ENCODE data around the gene POLR1A.
A peak's percentile ranks its signal among the peaks of the same experiment; 100 is the strongest.

The POLR1A gene

DNA sequence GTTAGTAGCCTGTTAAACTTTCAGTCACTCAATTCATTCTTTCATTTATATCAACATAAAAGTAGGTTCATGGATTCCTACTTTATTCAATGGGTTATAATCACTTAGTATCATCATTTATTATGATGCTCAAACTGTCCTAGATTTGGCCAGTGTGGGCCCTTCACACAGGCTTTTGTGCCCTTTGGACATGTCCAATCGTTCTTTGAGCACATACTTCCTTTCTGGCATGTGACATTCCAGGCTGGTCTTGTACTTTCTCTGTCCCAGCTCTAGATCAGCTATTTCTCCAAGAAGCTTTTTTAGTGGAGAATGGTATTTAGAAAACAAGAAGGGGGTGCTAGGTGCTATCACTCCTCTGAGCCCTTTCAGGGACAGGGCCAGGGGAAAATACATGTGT is 11.5 kb downstream of the POLR1A start:
- DNase-seq: no peak

DNA sequence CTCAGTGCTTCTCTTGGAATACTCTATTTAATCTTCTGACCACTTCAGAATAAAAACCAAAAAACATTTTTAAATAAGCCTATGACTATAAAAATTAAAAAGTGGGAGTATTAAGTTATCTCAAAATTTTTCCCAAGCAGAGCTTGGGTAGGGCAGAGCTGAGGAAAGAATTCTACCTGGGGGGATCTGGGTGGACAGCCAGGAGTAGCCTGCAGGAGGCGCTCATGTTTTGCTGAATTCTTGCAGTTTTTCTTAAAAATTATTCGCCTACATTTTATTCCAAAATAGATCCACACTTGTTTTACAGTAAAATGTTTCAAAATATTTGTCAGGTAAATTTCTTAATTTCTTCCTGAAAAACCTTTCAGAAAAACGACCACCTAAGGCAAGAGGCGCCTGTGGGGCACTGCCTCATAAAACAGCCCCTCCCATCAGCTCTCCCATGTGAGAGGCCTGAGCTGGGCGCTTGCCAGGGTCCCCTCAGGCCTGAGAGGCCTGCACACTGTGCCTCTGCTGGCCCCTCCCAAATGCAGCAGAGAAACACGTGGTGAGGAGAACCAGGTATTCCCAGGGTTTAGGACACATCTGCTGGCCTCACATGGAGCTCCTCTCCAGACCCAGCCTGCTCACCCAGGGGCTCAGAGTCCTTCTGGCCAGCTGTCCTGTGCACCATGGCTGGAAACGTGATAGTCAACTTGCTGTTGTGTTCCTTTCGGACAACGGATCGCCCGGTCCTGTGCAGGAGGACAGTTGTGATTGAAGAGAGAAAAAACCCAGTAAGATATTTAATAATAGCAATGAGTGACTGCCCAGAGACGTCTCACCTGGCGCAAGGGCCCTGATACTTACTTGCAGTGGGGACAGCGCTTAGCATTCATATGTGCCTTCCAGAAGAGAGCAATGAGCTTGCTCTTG is 17.5 kb downstream of the POLR1A start:
- no peak for DNase-seq

DNA sequence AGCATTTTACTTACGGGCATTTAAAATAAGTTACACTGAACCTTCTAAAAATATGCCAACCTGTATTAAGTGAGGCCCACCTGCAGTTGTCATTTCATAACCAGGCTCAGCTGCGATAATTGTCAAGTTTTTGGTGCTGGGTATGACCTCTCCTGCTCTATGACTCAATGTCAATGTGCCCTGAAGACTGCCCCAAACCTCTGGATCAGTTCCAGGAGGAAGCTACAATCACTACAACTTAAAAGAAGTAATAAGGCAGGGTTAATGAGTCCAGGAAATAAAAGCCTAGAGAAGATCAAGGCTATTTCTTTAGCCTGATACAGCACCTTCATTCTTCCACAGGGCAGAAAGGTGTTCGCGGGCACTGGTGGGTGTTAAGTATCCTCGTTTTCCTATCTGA is 22.9 kb downstream of the POLR1A start:
- DNase-seq: no peak

- no peak for DNase-seq
These were observed 24.0 kb downstream of the POLR1A start for GRCh38 chr2:86081724-86082123.

GRCh38 chr2:86079981-86080911 is 25.4 kb downstream of the POLR1A start:
- DNase-seq: peak; percentile 74 to 84

GRCh38 chr2:86078774-86079545 is 26.7 kb downstream of the POLR1A start:
- peak; percentile 44 to 46 for DNase-seq

- DNase-seq: no peak
These were observed 29.8 kb downstream of the POLR1A start for GRCh38 chr2:86075886-86076285.

GRCh38 chr2:86074811-86075210 is 30.9 kb downstream of the POLR1A start:
- no peak for DNase-seq

- no peak for DNase-seq
These were observed 31.4 kb downstream of the POLR1A start for GRCh38 chr2:86074256-86074655.

DNA sequence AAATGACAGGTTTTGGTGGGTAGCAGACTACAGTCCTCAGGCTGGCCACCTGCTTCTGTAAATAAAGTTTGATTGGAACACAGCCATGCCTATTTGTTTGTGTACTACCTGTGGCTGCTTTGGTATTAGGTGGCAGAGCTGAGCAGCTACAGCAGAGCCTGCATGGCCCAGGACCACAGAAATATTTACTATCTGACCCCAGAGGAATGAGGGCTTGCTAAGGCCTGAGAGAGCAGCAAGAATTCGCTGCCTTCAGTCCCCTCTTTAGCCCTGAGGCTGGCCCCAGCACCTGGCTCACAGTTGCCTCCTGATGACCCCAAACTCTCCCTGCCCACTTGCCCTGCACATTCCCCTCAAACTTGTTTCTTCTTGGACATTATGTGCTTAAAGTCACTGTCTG is 32.5 kb downstream of the POLR1A start:
- DNase-seq: no peak

DNA sequence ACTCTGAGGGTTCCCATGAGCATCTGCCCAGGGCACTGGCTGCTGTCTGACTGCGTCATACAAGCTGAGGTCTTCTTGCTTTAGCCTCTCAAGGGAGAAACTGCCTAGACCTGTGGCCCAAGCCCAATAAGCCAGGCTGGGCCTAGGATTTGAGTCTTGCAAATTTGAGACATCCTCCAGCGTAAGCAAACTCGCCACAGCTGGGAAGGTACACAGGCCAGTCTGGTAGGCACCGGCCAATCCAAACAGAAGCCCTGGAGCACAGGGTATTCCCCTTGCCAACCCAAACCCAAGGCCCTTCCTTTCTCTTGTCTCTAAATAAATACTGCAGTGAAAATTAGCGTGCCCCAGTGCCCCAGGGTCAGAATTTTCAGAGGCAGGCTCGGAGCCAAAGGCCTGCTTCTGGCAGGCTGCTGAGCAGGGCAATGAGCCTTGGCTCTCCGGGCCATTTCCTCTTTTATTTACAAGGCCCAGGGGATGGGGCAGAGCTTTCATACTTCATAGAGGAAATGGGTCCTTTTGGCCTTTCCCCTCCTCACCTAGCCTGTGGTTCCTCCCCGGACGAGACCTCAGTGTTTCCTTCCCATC is 33.3 kb downstream of the POLR1A start:
- DNase-seq: peak; percentile 35 to 51

DNA sequence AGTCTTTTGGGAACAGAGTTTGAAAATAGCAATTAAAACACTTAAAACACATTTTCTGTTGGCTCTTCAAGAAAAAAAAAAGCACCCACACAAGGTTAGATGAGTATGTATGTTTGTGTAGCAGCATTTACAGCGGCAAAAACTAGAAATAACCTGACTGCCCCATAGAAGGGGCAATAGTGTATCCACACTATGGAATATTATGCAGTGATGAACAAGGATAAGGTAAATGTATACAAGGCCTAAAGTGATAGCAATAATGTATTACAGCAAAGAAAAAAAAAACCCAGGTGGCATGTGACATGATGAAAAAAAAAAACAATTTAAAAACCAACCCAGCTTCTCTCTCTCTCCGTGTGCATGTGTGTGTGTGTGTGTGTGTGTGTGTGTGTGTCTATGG is 34.8 kb downstream of the POLR1A start:
- DNase-seq: no peak

GRCh38 chr2:86069783-86070339 is 35.8 kb downstream of the POLR1A start:
- DNase-seq: no peak

DNA sequence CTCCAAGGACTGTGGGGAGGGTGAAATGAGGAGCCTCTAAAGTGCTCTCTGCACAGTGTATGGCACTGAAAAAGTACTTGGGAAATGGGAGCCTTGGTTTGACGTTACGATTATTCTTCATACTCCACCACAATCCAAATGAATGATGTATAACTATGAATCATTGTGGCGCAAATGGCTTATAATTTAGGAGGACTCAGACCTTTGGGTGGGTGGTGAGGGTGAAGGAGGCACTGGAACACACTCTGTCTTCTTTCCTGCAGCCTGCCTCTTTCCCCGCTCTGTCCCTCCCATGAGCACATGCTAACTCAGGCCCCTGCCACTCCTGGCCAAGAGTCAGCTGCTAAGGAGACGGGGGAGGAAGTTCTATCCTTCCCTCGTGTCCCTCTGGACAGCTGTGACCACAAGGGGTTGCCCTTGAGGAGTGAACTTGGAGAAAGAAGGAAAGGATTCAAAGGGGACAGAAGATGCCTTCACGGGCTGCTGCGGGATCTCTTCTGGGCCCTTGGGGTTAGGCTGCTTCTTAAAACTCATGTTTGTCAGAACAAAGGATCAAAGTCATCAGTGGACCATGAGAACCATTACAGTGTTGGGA is 36.5 kb downstream of the POLR1A start:
- no peak for DNase-seq

DNA sequence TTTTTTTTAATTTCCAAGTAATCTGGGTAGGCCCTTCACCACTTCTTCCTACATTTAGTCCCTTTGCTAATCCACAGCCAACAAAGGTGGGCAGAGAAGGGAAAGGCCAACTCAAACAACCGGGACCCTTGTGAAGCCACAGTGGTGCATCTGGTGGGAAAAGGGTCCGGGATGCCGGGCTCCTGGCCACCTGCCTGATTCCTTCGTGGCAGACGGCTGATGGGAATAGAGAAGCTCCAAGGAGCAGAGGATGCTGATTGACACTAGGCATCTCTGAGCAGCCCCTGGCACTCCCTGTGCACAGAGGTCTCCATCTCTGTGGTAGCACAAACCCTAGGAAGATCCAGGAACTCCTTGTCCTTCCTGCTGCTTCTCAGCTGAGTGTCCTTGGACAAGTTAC is 37.0 kb downstream of the POLR1A start:
- no peak for DNase-seq

DNA sequence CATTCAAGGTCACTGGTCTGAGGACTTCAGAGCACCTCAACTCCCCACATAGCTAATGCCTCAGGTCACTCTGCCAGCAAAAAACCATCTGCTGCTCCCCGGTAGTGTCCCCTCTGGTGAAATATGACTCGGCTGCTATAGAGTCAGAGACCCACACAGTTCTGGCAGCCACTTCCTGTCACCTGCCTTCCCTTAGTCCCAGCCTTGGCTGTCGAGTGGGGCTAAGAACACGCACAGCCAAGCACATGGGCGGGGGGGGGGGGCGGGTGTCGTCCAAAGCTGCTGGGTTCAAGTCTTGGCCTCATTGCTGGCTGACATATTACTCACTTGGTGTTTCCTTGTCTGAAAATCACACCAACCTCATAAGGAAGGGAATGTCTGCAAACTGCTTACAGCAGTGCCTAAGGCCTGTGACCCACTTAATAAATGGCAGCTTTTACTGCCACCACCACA is 37.5 kb downstream of the POLR1A start:
- DNase-seq: peak; percentile 10

DNA sequence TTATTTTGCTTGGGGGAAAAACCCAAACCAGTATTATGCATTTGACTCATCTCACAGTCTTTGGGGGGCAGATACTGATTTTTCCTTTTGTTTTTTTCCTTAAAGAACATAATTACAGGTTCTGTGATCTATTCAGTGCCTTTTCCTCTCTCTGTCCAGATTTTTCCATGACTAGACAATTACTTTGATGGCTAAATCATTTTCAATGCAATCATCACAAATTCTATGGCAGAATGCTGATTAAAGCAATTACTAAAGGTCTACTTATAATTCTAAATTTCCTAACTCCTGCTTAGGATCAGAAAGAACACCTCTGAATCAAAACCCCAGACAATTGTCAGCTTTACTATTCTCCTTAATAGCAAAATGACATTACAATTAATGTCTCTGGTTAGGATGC is 38.8 kb downstream of the POLR1A start:
- no peak for DNase-seq

- DNase-seq: no peak
These were observed 39.6 kb downstream of the POLR1A start for GRCh38 chr2:86066007-86066578.

- no peak for DNase-seq
These were observed 40.2 kb downstream of the POLR1A start for GRCh38 chr2:86065512-86065911.

GRCh38 chr2:86064006-86064405 is 41.7 kb downstream of the POLR1A start:
- no peak for DNase-seq

DNA sequence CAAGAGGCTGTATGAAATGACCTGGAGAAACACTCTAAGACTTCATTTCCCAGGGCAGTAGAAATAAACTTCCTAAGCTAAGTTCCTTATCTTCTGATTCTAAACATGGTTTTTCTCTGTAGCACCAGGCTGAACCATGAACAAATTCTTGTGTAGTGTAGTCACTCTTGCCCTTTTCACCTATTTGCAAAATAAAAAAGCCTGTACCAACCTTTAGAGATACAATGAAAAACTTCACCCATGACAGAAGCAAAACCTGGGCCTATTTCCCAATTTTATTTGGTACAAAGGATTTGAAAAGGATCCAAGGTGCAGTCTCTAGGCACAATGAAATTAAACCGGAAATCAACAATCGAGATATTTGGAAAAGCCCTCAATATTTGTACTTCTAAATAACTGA is 43.6 kb downstream of the POLR1A start:
- no peak for DNase-seq

Data from Kasumi-1 (cell line).